SK-N-DZ (cell line): ENCODE measurements around the gene TM4SF20.
A peak's percentile ranks its signal among the peaks of the same experiment; 100 is the strongest.

ENCODE experiments used
- DNase-seq: peaks from one replicate; pipeline ENCODE4 v3.0.0-alpha.2; 2015; ENCODE audit warnings: low spot score

TM4SF20 gene

DNA sequence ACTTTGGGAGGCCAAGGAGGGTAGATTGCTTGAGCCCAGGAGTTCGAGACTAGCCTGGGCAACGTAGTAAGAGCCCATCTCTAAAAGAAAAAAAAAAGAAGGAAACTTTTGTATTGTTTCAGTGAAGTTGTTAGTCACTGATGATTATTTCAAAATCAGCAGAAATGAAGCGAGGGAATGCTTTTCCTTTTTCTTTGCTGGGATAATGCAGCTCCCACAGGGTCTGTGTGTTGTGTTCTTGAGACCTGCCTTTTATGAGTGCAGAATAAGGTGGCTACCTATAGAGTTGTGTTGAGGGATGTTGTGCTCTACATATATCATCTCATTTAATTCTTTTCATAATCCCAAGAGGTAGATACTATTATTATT lies 11.7 kb downstream of the TM4SF20 start:
- DNase-seq, result no peak

DNA sequence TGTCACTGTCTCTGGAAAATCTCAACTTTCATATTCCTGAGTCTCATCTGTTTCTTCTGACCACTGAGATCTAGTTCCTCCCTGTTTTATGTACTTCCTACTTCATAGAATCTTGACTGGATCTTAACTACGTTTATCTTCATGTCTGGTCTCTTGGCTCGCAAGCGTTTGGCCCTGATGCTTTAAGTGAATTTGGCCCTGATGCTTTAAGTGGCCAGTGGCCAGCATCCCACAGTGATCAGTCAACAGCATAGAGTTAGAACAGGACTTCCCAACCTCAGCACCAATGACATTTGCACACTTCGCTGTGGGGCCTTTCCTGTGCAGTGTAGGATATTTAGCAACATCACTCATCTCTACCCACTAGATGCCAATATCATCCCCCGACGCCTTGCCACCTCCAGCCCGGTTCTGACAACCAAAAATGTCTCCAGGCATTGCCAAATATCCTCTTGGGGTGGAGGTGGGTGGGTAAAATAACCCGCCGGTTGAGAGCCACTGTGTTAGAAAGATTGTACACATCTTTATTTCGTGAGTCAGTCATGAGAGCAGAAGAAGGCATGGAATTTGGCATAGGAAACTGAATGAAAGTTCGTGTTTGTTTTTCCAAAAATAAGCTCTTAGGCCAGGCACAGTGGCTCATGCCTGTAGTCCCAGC lies 12.2 kb downstream of the TM4SF20 start:
- DNase-seq, result peak; percentile 74

DNA sequence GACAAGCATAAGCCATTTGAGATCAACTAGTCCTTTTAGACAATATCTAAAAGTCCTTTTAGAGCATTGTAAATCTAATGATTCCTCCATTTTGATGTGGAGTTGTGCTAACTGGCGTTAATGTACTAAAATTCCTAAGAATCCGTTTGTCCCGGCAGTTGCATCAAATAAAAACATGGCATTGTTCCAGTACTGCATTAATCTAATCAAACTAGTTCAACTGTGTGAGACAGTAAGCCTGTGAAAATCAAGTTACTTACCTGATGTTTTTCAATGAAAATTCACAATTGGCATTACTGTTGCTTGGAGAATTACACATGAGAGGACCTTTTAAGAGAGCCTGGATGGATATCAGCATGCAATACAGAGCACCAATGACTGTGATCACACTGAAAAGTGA lies 13.3 kb downstream of the TM4SF20 start:
- DNase-seq, result no peak

DNA sequence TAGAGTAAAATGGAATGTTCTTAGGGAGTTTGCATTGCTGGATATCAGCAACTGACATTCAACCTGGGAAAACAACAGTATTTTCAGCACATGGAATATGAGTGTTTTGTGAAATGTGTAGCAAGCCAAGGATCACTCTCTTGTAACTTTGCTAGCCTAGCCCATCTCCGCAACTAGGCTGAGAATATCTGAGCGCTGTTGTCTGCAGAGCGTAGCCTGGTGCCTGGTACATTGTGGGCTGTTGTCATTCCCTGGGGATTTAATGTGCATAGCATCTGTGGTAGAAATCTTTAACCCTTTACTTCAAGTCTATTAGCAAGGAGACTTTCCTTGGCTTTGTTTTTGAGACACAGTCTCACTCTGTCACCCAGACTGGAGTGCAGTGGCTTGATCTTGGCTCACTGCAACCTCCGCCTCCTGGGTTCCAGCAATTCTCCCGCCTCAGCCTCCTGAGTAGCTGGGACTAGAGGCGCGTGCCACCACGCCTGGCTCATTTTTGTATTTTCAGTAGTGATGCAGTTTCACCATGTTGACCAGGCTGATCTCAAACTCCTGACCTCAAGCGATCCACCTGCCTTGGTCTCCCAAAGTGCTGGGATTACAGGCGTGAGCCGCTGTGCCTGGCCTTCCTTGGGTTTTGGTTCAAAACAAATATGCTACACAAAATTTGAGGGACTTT lies 14.4 kb downstream of the TM4SF20 start:
- DNase-seq, result peak; percentile 54

DNA sequence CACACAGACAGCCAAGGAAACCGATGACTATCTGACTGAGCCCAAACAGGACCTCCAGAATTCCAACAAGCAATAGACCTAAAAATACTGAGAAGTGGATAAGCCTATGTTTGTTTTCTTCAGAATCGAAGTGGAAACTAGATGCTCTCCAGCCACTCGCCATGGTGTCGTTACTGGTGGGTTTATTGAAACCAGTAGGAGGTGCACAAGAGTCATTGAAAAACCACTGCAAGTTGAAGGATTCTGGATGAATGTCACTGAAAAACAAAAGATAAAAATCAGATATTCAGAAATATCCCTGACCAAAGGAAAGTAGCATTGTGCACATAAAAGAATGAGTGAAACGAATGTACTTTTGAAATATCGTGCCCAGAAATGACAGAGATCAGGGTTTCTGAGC lies 15.3 kb downstream of the TM4SF20 start:
- no peak for DNase-seq

DNA sequence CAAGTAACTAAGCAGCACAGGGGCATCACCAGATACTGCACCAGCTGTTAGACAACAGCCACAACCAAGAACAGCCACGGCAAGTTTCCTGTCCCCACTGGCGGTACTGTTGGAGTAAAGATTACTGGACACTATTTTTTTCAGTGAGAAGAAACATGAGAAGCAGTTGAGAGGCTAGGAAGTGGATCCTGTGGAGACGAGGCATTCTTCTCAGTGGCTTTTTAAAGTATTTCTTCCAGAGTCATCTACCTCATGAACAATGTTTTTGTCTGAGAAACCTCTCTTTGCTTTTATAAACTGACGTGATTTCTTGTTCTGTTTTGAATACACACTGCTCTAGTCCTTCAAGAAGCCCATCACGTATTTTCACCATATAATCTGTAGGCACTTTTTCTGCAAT lies 18.8 kb downstream of the TM4SF20 start:
- DNase-seq, result no peak

DNA sequence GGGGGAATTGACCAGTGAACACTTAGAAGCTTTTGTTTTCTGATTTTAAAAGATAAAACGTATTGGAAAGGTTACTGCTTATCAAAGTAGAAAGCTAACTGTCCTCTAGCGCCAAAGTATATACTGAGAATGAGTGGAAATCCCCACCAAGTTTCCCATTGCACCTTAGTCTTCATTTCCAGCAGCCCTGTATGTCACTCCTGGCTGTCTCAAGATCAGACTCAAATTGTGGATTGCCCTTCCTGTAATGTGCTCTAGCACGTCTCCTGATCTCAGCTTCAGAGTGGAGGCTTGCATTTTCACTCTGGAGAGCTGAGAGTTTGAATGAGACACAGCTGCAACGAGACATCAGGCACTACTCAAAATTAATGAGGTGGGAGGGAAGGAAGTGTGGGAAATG lies 27.5 kb downstream of the TM4SF20 start:
- DNase-seq, result no peak

DNA sequence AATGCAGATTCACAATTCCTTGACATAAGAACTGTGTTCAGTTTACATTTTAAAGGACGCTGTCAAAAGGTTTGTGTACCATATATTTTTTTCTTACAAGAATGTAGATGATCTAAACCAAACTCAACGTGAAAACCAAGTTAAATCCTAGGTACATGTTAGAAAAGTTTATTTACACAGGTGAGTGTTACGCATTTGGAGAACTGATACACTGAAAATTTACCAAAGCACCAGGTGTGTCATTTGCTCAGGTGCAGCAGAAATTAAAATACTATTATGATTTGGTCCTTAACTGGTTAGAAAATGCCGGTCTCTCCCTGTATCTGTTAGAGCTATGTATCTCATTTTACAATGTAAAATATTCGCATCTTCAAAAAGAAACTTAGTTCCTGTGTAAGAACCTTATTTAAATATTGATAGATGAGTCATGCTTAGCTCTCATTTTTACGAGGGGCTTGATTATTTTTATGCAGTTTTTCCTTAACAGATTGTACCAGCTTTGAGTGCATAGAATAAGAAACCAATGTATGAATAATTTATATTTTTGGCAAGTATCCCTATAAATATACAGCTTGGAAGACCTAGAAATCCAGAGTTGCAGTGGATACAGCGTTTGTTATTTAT lies 29.0 kb downstream of the TM4SF20 start:
- DNase-seq, result no peak

DNA sequence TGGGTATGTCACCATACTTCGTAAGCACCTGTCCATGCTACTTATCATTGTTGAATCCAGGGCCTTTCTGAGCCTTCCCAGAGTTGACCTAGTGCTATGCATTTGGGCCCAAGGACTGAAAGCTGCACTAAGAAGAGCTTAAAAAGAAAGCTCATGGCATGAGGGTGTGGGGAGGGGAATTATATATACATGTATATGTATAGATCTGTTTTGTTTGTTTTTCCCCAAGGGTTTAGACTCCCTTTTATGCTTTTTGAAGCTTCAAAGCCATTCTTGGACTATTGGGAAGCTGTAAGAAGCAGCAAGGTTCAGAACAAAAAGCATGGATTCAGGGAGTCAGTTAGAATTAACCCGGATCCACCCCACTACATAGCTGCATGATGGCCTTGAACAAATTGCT lies 30.8 kb downstream of the TM4SF20 start:
- no peak for DNase-seq

DNA sequence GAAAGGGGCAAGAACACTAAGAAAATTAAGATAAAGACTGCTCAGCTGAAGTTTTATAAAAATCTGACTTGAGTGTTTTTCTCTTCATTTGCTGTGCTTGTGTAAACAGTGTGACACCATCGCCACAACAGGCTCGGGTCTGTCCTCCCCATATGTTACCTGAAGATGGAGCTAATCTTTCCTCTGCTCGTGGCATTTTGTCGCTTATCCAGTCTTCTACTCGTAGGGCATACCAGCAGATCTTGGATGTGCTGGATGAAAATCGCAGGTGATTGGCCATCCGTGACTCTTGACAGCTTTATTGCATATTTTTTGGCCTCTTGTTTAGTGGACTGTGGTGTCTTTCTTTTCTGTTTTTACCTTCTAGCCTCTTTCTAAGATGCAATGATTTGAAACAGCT lies 32.0 kb downstream of the TM4SF20 start:
- no peak for DNase-seq

DNA sequence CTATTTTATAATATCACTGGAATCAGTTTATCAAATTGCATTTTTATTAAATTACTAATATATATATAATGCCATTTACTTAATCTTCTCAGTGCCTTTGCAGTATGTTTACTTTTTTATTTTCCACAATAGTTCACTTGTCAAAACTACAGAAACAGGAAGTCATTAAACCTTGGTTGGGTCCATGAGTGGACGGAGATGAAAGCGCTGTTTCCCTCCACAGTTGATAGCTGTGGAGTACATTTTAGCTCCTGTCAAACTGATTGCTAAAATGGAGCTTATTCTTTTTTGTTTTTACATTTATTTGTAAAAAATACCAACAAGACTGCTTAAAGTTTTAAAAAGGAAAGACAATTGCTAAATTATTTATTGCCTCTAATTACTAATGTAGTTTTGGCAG lies 34.9 kb downstream of the TM4SF20 start:
- DNase-seq, result no peak

DNA sequence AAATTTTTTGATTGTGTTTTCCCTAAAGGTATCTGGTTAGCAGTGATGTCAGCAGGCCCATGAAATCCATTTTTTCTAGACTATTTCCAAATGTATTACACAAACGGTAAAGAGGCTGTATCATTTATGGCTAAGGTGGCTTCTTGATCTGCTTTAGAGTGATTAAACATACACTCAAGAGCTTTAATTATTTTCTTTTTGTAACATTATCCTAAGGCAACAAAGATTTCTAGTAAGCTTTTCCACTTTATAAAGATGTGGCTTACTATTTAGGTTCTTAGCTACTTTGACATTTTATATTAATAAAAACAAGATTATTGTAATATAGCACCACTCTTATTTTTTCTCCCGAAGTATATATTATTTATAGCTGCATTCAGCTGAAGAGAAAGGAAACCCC lies 37.6 kb downstream of the TM4SF20 start:
- DNase-seq, result no peak

DNA sequence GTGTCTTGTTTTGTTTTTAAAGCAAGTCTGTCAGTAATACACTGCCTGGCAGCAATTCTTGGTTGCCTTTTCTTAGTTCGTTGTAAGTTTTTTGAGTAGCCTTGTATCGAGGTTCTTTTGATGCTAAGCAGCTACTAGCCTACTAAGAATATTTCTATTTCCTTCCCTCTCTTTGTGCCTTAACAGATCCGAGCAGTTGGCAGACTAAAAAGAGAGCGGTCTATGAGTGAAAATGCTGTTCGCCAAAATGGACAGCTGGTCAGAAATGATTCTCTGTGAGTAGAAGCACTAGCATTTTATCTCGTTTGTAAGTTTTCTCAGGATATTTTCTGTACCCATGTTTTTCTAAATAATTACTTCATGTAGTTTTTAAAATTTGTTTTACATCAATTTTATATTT lies 39.0 kb downstream of the TM4SF20 start:
- no peak for DNase-seq

DNA sequence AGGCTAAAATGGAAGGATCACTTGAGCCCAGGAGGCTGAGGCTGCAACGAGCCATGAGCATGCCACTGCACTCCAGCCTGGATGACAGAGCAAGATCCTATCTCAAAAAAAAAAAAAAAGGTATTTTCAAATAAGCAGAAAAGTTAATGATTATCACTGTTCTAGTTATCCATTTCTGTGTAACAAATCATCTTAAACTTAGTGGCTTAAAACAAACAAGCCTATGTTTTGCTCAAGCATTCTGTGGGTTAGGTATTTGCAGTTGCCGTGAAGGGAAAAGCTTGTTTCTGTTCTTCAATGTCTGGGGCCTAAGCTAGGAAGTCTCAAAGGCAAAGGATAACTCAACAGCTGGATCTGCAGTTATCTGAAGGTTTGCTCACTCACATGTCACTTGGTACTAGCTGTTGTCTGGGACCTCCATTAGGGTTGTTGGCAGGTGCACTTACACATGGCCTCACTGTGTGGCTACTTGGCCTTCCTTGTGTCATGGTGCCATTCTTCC lies 40.0 kb downstream of the TM4SF20 start:
- no peak for DNase-seq

DNA sequence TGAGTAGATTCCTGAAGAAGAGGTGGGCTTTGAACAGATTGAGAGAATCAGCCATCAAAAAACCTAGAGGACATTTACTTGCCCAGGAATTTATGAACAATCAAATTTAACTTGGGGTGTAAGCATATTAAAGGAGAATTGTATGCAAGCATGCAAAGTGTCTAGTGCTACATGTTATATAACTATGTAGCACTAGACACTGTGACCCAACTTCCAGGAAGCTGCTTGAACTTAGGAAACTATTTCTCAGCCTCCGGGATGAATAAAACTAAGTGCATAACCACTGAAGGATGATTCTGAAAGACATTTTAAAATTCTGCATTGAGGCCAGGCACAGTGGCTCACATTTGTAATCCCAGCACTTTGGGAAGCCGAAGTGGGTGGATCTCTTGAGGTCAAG lies 41.7 kb downstream of the TM4SF20 start:
- DNase-seq, result no peak

DNA sequence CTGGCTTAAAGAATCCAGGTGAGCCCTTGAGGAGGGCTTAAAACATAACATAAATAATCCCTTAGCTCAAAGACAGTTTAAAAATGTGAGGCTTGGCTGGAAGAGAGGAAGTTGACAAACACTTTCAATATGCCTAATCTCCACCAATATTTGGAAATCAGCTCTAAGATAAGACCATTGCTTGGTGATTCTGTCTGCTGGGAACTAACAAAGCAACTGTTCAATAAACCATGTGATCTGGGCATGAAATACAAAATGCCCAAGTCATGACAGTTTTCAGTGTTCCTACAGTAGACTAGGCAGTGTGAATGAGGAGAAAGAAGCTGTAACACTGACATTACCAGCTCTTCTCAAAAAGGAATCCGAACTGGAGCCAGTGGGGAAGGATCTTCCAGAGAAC lies 43.4 kb downstream of the TM4SF20 start:
- DNase-seq, result no peak

DNA sequence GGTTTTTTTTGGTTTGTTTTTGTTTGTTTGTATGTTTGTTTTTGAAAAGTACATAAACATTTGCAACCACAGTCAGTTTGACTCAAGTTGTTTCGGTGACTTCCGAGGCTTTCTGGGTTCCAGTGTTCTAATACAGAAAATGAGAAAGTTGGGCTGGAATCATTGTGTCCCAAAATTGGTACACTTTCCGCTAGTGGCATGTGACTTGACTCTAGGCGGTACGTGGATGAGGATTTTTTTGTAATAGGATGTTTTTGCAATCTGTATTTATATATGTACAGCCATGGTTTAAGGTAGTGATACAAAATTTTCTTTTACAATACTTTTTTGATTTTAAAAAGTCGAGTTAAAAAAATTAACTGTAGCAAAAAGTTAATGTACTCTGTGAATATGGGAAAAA lies 52.3 kb downstream of the TM4SF20 start:
- no peak for DNase-seq

DNA sequence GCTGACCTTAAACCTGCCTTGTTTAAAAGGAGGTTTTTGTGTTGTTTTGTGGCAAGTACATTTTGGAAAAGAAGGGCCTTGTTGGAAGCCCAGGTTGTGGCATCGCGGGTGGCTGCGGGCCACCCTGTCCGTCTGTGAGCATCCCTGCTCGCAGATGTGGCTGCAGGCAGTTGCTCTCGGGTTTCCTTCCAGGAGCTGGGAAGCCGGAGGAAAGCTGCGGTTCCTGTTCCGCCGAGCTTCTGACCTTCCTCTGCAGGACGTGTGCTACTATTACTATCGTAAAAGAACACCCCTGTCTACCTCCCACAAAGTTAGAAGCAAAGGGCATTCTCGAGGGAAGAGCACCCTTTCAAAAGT lies 53.3 kb downstream of the TM4SF20 start:
- peak; percentile 45 for DNase-seq

DNA sequence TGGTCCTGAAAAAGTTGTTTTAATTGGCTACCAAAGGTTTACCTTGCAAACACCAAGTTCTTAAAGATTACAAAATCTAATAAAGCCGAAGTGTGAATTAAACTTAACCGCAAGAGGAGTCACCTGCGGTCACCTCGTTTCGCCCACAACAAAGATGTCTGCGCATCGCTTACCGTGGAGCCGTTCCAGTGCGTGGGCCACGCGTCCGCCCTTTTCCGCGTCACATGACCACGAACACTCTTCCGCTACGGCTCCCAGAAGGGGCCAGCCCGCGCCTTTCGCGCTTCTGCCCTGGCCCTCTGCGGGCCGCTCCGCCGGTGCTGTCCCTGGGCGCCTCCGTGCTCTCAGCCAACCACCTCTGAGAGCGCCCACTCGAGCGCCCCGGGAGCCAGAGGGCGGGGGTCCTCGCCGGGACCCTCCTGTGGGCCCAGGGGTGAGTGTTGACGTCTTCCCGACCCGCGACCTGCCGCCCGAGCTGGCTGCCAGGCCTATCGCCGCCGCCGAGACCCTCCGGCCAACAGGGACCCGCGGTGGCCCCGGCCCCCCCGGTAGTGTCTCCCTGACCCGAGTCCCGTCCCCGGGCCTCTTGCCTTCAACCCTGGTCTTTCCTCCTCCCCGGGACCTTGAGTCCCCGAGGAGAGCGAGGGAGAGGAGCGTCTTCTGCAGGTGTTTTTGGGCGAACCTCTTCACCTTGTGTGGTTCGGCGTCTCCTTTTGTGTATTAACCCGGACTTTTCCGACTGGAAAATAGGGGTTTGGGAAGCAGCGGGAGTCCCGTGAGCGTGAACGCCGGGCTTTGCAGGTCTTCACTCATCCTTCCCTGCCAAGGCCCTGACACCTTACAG lies 53.9 kb downstream of the TM4SF20 start, which contains the start of gene MFF:
Gene MFF (plus strand): TSS at position 257 of the 844 bp plus-strand sequence. CDS start 5,415 bp downstream, outside the sequence.
- peak; percentile 88 for DNase-seq

DNA sequence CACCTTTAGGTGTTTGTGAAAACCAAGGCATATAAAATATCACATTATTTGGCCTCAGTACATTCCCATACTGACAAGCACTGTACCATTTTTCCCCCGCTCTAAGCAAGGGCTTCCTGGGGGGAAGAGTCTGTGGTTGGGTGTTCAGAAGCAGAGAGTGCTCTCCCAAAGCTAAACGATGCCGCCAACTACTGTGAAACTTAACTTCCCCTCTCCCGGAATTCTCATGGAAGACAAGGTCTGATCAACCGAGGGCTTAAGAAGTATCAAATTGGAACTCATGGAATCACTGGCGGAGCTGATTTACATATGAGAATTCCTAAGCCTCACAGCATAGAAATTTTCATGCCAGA lies 54.5 kb downstream of the TM4SF20 start:
- no peak for DNase-seq

DNA sequence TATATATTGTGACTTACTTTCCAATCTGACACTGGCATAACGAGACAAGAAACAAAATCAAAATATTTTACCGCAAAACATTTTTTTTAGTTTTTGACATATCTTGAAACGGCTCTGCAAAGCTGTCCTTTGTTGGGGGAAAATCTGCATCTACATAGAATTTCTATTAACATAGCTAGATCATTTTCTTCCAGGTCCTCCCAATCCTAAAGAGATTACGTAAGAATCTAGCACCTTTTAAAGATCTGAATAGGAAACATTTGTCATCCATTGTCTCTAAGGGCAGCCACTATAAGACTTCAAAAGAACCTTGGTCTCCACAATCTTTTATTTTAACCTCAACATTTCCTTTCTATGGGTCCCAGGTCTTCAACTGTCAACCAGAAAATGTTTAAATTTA lies 55.3 kb downstream of the TM4SF20 start:
- DNase-seq, result no peak

DNA sequence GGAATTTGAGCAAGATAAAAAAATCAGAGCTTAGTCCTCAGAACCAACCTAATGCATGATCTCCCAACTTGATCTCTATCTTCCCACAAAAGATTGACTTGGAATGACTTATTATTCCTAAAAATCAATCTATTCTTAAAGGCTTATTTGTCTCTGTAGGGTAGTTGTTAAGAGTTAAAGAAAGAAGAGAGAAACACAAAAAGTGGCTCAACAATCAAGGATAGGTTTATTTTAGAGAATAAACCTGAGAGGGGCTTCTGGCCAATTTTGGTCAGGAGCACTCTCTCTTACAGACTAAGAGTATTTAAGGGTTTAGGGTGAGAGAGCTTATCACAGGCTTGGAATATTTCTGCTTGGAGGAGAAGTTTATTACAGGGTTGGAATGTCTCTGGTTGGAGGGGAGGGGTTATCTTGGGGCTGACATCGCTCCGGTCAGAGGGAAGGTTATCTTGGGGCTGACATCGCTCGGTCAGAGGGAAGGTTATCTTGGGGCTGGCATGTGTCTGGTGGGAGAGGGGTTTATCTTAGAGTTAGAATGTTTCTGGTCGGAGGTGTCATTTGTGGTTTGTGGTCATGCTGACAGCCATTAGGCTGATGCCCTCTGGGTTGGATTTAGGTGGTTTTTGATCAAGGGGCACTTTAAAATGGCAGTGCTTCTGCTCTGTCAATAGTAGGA lies 56.4 kb downstream of the TM4SF20 start:
- DNase-seq, result no peak
